Stimulated activated CD4-positive, alpha-beta T cell treated with anti-CD3 and anti-CD28 coated beads, Interleukin-15, amount 100 ng/mL, for 24 hours (primary cell): Measurements from ENCODE around the gene C10orf90.
"Not testable (repeated sequence)": the region's sequence is repeated elsewhere in the genome, so short reads cannot be mapped to it uniquely, and the experiment has no call there.

Experiments
- DNase-seq: peaks from one replicate; pipeline ENCODE4 v3.0.0-alpha.2; 2020

The C10orf90 gene

DNA sequence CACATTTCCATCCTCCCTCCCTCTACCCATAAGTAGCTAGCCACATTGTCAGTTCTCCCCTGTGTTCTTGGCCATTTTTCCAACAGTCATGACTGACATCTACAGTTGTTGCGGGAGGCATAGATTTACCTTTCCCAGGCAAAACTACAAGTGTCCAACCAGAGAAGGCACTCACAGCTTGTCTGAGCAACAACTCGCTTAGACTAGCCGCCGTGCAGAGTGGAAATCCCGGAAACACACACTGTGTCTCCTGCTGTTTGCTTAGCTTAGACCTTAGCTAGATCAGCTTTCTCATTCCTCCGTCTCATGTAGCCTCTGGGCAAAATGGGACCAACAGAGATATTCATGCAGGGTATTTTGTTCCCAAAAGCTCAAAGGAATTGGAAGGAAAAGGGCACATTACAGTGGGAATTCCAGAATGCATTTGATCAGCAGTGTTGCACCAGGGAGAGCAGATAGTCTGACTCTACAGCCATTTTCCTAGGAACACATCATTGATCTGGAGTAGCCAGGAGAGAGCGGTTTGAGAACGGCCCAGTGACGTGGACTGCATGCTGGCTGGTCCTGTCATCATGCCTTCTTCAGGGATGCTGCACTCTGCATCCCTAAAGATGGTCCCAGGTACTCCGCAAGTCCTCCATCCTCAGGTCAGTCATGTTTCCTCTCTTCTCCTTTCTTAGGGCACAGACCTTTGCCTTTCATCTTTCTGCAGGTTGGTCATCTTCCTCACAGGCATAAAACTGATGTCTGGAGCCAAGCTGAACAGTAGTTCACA, 89.4 kb downstream of the C10orf90 start:
- DNase-seq, result no peak

DNA sequence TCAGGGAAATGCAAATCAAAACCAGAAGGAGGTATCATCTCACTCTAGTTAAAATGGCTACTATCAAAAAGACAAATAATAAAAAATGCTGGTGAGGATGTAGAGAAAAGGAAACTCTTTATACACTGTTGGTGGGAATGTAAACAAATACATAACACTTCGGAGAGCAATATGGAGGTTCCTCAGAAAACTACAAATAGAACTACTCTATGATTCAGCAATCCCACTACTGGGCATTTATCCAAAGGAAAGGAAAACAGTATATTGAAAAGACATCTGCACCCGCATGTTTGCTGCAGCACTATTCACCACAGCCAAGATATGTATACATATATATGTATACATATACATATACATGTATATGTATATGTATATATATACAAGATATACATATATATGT, 94.2 kb downstream of the C10orf90 start:
- no peak for DNase-seq

DNA sequence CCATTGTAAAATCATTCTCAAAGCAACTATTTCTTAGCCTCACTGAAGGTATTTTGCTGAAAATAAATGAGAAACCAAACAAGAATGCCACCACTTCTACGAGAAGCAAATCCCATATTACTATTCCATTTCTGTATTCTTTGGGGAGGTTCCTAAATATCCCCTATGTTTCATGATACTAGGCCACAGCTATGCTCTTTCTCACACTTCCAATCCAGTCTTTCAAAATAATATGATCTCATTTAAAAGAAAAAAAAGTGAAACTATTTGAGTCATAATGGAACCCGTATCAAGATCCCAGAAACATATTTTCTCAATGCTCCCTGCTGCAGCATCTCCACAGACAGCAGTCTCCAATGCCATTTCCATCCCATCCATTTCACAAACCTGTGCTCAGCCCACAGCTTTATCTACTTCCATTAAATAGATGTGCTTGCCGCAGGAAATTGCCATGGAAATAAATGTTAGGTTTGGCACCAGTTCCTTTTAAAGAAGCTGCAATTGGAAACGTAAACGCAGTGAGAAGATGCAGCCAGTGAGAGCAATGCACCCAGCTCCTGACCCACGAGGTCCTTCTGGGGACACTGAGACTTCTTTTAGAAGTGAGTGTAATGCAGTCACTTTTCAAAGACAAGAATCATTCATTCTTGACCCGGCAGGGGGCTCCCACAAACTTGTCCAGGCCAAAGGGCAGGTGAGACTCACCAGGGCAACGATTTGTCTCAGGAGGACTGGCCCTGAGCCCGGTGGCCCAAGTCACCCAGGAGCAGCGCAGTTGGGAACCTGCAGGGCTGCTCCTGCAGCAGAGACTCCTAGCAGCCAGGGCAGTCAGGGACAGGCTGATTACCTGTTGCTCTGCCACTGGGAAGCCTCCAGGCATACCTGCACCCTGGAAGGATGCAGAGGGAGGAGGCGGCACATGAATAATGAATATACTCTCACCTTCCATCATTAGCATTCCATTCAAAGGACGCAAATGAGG, 99.6 kb downstream of the C10orf90 start:
- DNase-seq, result no peak

DNA sequence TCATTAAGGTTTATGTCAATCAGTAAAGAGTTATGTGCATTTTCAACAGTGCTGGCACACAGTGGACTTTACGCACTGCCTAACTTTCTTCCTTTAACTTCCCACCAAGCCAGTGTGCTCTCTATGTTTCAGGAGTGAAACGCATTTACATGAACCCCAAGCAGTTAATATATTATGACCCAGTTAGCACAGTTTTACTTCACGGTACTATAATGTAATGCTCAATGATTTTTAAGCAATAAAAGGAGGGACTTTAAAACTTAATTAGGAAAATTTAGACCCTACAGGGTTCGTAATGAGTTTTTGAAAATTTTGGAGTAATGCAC, 100.3 kb downstream of the C10orf90 start:
- no peak for DNase-seq

DNA sequence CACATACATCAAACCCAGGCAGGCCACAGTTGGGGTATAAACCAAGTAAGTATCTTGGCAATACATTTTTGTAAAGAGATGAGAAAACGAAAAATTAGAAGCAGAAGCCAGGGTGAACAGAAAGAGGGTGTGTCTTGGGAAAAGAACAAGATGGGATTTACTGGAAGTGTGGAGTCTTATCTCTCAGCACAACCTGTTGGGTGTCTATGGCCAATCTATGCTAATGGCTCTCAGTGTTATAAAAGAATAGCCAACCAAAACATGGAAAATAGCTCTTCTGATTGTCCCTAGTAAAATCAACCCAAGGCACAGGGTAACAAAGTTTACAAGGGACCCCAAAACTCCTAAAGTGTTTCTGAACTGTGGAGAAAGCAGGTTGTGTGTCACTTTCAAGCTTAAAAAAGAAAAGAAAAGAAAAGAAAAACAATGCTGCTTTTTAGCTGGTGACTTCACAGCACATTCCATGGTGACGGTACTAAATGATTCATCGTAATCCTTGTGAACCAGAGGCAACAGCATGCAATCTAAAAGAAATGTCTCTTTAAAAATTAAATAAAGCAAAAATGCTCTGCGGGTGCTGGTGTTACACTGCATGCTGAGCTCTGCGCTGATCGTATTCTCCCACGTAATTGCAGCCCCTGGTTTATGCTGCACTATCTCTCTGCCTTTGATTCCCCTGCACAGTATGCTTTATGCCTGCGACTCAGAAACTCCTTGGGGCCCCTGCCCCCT, 100.8 kb downstream of the C10orf90 start:
- no peak for DNase-seq

DNA sequence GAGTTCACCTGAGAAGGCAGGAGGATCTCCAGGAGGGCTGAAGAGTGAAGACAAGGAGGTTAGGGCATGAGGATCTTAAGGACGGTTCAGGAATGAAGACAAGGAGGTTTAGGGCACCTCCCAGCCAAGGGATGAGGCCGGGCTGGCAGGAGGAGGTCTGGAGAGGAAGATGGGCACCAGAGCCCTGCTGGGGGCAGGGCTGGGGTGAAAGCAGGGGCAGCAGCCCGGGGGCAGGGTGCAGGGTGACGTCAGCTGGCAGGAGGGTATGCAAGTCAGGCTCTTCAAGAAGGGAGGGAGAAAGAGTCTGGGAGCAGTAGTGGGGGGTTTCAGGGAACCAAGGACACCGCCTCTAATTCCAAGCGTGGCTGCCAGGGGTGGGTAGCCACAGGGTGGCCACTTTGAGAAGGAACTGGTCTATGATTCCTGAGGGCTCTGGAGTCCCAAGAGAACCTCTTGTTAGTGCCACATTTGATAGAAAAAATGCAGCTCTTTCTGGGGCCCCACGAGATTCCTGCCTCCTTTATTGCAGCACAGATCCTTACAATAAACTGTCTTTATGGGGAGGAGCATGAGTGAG, 101.6 kb downstream of the C10orf90 start:
- no peak for DNase-seq

DNA sequence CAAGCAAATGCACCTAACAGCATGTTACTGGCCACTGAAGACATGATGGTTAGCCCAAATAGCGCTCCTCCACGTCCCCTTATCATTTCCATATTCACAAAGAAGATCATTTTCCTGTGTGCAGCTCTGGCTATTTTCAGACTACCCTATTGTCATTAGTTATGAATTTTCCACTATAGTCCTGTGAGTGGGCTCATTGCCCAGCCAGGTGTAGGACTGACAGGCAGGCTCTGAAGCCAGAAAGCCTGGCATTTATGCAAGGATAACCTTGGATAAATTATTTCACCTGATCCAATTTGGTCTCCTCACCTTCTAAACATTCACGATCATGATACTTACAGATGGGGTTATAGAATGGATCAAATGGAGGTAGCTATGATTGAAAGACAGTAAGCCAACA, 104.6 kb downstream of the C10orf90 start:
- DNase-seq, result no peak

DNA sequence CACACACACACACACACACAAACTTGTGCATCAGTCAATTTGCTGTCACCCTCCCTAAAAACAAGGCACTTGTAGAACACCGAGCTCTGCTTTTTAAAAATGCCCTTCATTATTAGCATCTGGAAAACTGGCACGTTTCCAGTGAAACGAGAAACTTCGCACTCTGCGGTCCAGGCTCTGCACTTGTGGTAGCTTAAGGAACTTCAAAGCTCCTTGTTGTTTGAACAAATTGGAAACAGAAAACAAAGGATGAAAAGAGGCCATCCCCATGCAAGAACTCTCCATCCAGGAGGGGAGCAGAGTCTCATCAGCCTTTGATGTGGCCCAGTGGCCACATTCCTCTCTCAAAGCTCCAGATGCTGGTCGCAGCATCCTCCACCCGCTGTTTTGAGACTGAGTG, 105.1 kb downstream of the C10orf90 start:
- DNase-seq, result peak; percentile 15

DNA sequence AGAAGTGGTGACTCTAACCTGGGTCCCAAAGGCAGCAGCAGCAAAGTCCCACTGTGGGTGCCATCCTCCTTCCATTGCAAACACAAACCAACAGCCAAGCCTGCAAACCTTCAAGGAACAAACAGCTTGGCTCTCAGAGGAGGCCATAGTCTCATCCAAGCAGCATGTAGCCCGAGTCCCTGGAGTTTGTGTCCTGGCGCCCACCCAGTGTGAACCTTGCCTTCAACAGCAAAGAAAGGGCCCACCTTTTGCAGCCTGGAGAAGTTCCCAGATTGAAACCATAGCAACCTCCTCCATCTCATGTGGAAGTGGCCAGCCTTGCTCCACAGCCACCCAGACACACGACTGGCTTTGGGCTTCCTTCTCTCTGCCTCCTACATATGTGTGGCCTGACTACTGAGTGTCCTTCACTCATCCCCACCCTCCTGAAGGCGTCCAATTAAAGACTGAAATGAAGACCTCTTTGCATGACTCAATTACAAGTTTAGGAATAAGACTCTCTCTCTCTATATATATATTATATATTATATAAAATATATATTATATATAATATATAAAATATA, 106.1 kb downstream of the C10orf90 start:
- peak; percentile 3 for DNase-seq

DNA sequence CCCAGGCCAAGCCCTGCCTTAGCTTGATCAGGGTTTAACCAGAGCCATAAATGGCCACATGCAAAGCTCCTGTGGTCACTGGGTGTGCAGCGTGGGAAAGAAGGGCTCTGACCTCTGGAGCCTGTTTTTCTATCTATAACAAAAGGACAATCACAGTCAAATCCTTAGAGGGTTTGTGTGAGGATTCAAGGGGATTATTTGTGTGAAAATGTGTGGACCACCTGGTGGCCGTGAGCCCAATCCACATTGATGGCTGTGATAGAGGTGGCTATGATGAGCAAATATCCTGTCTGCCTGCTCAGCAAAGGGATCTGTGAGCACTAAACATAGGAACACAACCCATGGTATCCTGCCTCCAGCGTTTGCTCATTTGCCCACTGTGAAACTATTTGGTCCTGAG, 107.1 kb downstream of the C10orf90 start:
- no peak for DNase-seq

DNA sequence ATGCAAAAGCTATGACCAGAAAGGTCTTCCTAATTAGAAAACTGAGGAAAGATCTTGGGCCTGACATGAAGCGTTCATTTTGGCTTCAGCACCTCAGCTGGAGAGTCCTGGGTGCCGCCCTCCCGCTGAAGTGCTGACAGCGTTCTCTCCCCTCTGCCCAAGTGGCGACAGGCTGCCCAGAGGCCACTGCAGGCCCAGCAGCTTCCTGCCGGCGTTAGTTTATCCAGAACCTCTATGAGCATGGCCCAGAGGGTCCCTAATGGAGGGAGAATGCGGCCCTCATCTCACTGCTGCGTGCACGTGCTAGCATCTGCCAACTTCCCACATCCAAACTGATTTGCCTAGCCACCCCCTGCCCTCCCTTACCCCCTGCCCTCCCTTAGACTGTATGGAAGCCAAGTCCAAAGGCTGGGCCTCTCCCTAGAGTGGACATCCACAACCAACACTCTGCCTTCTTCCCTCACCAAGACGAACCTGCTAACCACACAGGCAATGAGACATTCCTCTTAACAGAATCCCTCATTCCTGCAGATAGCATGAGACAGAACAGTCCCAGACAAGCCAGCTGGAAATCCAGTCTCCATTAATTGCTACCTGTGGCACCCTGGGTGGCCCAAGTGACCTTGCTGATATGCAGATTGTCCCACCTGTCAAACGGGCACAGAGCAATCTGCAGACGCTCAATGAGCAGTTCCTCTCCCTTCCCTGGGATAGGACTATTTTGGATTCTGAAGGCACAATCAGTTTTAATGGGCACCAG, 108.4 kb downstream of the C10orf90 start:
- DNase-seq, result no peak

DNA sequence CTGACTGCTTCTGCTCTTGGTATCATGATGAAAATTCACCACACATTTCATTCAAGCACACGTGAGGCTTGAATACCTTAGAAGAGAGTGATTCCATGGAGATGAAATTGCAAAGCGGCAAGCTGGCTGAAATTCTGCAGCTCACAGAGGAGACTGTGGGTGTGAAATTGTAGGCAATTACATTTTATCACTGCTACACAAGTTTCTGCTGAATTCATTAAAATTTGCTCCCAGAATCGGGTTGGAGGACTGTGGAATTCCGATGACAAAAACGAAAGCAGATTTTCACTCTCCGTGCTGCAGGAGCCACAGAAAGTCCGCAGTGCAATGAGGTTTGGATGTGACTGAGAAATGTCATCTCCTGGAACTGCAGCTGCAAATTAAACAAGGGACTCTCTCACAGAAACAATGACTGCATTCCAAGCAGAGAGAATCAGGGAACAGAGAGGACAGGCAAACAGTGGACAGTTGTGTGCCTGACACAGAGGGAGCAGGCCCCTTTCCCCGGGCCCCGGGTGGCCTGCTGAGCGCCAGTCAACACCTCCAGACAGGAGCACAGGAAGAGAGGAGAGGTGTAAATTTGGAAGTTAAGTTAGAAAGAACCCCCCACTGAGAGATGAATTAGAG, 109.1 kb downstream of the C10orf90 start:
- DNase-seq, result no peak

DNA sequence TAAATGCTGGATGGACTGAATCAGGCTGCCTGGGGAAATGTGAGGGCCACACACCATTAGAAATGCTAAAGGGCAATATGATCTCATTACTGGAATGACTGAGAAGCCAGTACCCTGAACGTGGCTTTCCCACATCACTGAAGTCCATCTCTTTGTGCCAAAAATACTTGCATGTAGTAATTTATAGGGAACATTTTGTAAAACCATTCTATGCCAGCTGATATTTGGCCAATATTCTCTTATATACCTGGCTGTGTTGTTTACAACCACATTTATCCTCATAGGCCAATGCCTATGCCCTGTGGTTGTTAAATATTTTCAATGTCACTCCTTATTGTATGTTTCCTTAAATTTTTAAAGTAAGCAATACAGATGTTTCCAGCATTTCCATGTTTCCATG, 111.6 kb downstream of the C10orf90 start:
- no peak for DNase-seq

DNA sequence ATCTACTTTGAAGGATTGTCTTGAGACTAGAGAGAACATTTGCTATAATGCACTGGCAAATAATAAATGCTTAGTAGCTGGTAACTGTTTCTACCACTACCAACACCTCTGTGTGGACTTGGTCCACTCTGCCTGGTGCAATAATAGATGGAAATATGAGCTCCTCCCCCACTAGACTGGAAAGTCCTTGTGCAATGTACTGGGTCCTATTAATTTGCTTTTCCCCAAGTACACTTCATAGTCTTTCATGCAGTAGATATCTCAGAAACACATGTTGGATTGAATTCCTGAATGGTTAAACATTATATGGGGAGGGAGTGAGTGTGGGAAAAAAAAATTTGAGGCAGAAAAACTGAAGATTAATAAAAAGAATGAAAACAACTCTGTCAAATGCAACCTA, 119.3 kb downstream of the C10orf90 start:
- no peak for DNase-seq

DNA sequence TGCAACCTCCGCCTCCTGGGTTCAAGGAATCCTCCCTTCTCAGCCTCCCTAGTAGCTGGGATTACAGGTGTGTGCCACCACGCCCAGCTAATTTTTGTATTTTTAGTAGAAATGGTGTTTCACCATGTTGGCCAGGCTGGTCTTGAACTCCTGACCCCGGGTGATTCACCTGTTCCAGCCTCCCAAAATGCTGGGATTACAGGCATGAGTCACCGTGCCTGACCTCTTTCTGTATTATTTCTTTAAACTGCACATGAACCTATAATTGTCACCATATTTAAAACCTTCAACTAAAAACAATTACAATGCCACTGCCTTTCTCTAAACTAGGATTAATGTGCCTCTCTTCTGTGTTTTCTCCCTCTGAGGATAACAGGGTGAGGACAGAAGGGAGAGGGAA, 119.9 kb downstream of the C10orf90 start:
- DNase-seq, result not testable (repeated sequence)

DNA sequence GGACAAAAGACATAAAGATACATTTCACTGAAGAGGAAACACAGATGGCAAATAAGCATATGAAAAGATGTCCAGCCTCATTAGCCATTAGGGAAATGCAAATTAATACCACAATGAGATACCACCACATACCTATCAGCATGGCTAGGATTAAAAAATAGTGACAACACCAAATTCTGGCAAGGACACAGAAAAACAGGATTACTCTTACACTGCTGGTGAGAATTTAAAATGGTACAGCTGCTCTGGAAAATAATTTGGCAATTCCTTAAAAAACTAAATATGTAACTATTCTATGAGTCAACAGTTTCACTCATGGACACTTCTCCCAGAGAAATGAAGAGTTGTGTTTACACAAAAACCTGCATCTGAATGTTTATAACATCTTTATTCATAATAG, 121.1 kb downstream of the C10orf90 start:
- no peak for DNase-seq

DNA sequence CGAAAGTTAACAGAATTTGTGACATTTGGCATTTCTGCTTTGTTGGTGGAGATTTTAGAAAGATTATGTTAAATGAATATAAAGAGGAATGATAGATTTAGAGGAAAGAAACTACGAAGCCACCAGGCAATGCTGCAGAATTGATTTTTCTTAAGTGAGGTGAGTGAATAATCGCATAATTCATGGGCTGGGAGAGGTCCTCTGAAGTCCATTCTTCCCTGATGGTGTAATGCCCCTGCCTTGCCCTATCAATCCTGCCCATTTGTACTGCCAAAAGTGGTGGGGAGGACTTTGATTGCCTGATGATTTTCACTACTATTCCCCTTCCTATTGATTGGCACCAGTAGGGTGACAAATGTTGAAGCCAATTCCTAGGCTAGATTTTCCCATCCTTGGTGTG, 125.9 kb downstream of the C10orf90 start:
- DNase-seq, result no peak

DNA sequence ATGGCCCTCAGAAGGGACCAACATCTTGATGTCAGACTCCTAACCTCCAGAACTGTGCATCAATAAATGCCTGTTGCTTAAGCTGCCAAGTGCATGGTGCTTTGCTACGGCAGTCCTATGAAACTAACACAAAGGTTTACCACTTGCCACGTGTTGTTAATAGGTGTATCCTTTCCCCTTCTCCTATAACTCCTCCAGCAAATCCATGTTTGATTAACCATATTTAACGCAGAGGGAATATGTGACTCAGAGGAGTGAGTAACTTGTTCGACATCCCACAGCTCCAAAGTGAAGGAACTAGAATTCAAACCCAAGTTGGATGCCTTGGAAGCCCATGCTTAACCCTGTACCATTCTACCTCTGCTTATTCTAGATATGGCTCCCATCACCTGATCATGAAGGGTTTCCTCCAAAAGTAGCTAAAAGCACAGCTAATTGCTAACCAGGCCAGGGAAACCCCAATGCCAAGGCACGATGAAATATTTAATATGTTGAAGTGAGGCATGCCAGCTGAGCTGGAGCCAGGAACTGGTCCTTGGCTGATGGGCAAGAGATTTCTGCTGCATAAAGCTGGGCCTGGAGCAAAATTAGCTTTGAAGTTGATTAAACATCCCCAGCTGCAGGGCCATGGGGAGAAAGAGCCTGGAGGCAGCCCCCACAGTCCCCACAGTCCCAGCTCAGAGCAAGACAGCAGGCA, 131.9 kb downstream of the C10orf90 start:
- DNase-seq, result no peak

DNA sequence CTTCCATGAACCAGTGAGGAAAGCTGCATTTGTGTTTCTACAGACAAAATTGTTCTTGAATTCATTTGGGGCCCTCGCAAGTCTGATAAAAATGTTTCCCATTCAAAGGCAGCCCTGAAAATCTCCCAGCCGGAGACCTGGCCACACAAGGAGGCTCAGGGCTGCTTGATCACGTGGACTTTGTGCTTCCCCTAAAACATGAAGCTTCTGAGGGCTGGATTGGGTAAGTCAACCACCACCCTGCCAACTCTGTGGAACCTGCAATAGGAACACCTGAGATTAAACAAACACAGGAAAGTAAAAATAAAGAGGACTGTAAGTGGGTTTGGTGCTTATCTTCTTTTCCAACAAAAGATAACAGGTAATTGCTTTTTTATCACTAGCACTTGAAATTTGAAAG, 133.8 kb downstream of the C10orf90 start:
- no peak for DNase-seq

DNA sequence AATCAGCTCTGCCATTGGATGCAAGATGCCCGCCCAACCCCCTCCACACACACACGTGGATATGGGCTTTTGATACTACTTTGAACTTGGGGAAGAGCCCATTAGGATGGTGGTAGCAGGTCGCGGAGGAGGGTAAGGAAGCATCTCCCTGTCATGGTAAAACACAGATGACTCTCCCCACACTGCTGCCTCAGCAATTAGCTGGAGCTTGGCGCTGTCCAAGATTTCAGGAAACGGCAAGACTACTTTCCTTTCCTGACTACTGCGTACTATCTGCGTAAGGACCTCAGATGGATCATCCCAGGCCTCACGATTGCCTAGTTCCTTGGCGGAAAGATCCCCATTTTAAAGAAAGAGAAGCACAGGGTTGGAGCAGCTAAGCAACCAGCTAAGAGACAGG, 134.3 kb downstream of the C10orf90 start:
- no peak for DNase-seq

DNA sequence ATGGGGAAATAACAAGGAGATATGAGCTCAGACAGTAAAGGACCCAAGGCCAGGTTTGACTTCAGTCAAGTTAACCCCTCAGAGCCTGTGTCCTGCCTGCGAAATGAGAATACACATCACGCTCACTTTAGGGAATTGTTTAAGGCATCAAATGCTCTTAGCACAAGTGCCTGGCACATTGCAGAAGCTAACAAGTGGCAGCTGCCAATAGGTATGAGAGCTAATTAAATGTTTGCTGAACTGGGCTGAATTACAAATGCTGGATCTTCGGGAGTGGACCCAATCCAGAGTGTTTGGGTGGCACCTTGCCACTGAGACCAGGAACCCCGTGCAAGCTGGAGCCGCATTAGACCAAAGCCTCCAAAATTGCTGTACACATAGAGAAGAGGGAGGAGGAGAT, 136.8 kb downstream of the C10orf90 start:
- DNase-seq, result no peak
